IMR-90 (cell line): Measurements from ENCODE around the gene GRM2. TPM values are rescaled to one million over a fixed set of nuclear protein-coding genes. Genes with fewer than 3 reads are reported as not detected.
A peak's percentile ranks its signal among the peaks of the same experiment; 100 is the strongest.

Experiments used
- ATAC-seq: fragments of 200-7000 bp; cut with Tn5 transposase; 2 replicates; pipeline ENCODE4 v1.9.1; 2020; ENCODE audit warnings: low read depth, mild to moderate bottlenecking, moderate library complexity
- BruUV-seq: library from RNA; stranded (reverse); fragments of 400-500 nt; replicated peaks from 2 replicates; lab custom pipeline; 2021; lab: Mats Ljungman, UMichigan
- CTCF ChIA-PET: fragments of 300-600 bp; formaldehyde crosslinking; extraction: SDS; loops from one replicate; lab custom pipeline; 2021; ENCODE audit warnings: antibody characterized with exemption; lab: Yijun Ruan, JAX
- POLR2A ChIA-PET: fragments of 300-600 bp; sonication (Branson Sonifier 250); formaldehyde crosslinking; loops from one replicate; lab custom pipeline; 2022; ENCODE audit warnings: antibody characterized with exemption; ENCODE audit not compliant: unreplicated experiment; lab: Charles Lee
- DNase-seq: peaks from one replicate; pipeline ENCODE4 v3.0.0; 2013
- H2AFZ ChIP-seq: replicated peaks from 2 replicates; pipeline ENCODE3; 2013; ENCODE audit warnings: low read length, mild to moderate bottlenecking; ENCODE audit not compliant: poor library complexity
- H2AK5ac ChIP-seq: 2 replicates; pipeline ENCODE4 v1.6.1; 2013; ENCODE audit warnings: low read depth, low read length, inconsistent platforms
- H2AK9ac ChIP-seq: replicated peaks from 2 replicates; pipeline ENCODE3; 2013; ENCODE audit warnings: mild to moderate bottlenecking, low read depth, low read length, moderate library complexity; ENCODE audit not compliant: poor library complexity
- H2BK120ac ChIP-seq: 2 replicates; pipeline ENCODE4 v1.6.1; 2013; ENCODE audit warnings: low read depth, low read length, inconsistent platforms
- H2BK15ac ChIP-seq: 3 replicates; pipeline ENCODE4 v1.6.1; 2013; ENCODE audit warnings: low read depth, low read length, inconsistent platforms
- H2BK20ac ChIP-seq: 2 replicates; pipeline ENCODE4 v1.6.1; 2013; ENCODE audit warnings: low read depth, mild to moderate bottlenecking, inconsistent platforms, low read length, moderate library complexity
- H2BK5ac ChIP-seq: 2 replicates; pipeline ENCODE4 v1.6.1; 2013; ENCODE audit warnings: mild to moderate bottlenecking, low read depth, low read length, inconsistent platforms; ENCODE audit not compliant: poor library complexity, severe bottlenecking
- H3K14ac ChIP-seq: replicated peaks from 2 replicates; pipeline ENCODE4 v1.6.1; 2013; ENCODE audit warnings: low read depth, low read length, inconsistent platforms
- H3K18ac ChIP-seq: 2 replicates; pipeline ENCODE4 v1.6.1; 2013; ENCODE audit warnings: low read depth, low read length, control low read depth
- H3K23ac ChIP-seq: 2 replicates; pipeline ENCODE4 v1.6.1; 2013; ENCODE audit warnings: low read depth, low read length, inconsistent platforms
- H3K27ac ChIP-seq: 2 replicates; pipeline ENCODE4 v1.5.1; 2013; ENCODE audit warnings: mild to moderate bottlenecking, control low read depth, low read length; ENCODE audit not compliant: insufficient read depth
- H3K27me3 ChIP-seq: 2 replicates; pipeline ENCODE4 v1.6.1; 2013; ENCODE audit warnings: low read length; ENCODE audit not compliant: control insufficient read depth, insufficient read depth
- H3K36me3 ChIP-seq: 2 replicates; pipeline ENCODE4 v1.6.1; 2013; ENCODE audit warnings: low read length, mixed read lengths; ENCODE audit not compliant: control insufficient read depth, insufficient read depth
- H3K4ac ChIP-seq: 2 replicates; pipeline ENCODE4 v1.6.1; 2013; ENCODE audit warnings: low read depth, low read length, inconsistent platforms
- H3K4me1 ChIP-seq: 2 replicates; pipeline ENCODE4 v1.6.1; 2013; ENCODE audit warnings: low read length, mixed read lengths; ENCODE audit not compliant: control insufficient read depth, insufficient read depth
- H3K4me2 ChIP-seq: 2 replicates; pipeline ENCODE4 v1.6.1; 2013; ENCODE audit warnings: low read depth, mild to moderate bottlenecking, control low read depth, low read length, moderate library complexity
- H3K4me3 ChIP-seq: 2 replicates; pipeline ENCODE4 v1.5.1; 2013; ENCODE audit warnings: low read depth, mild to moderate bottlenecking, control low read depth, low read length, moderate library complexity; ENCODE audit not compliant: insufficient read depth
- H3K56ac ChIP-seq: 2 replicates; pipeline ENCODE4 v1.6.1; 2013; ENCODE audit warnings: low read length, inconsistent platforms; ENCODE audit not compliant: insufficient read depth; ENCODE audit errors: extremely low read depth
- H3K79me1 ChIP-seq, 2 experiments: 2 replicates each; pipeline ENCODE4 v1.6.1; 2013; ENCODE audit warnings: low read length in 2 of 2, inconsistent platforms in 1 of 2, low read depth in 1 of 2
- H3K9ac ChIP-seq: 2 replicates; pipeline ENCODE4 v1.6.1; 2013; ENCODE audit warnings: low read depth, low read length, control low read depth
- H3K9me1 ChIP-seq: 2 replicates; pipeline ENCODE4 v1.6.1; 2013; ENCODE audit warnings: low read length, inconsistent platforms; ENCODE audit not compliant: insufficient read depth
- H3K9me3 ChIP-seq: 2 replicates; pipeline ENCODE4 v1.6.1; 2013; ENCODE audit warnings: low read length; ENCODE audit not compliant: control insufficient read depth, insufficient read depth
- H4K20me1 ChIP-seq: 2 replicates; pipeline ENCODE4 v1.6.1; 2013; ENCODE audit warnings: low read length, inconsistent platforms; ENCODE audit not compliant: insufficient read depth
- H4K5ac ChIP-seq: 2 replicates; pipeline ENCODE4 v1.6.1; 2013; ENCODE audit warnings: mild to moderate bottlenecking, low read depth, low read length, control low read depth
- H4K8ac ChIP-seq, 2 experiments: 2 replicates each; pipeline ENCODE4 v1.6.1; 2013; ENCODE audit warnings: low read depth in 2 of 2, low read length in 2 of 2, control low read depth in 1 of 2, inconsistent platforms in 1 of 2
- H4K91ac ChIP-seq: 2 replicates; pipeline ENCODE4 v1.6.1; 2013; ENCODE audit warnings: low read depth, low read length, inconsistent platforms; ENCODE audit not compliant: insufficient read depth
- MXI1 ChIP-seq: IDR thresholded peaks from 2 replicates; pipeline ENCODE4 v1.6.1; 2012; ENCODE audit warnings: low read depth, mild to moderate bottlenecking, low read length, moderate library complexity, borderline replicate concordance
- USF2 ChIP-seq: fragments of 150-350 bp; IDR thresholded peaks from 2 replicates; pipeline ENCODE4 v1.6.1; 2017; ENCODE audit warnings: mild to moderate bottlenecking, antibody characterized with exemption, low read length, low read depth
- WGBS, 2 experiments: methylation state at CpG; one replicate each; pipeline versions ENCODE4 v1.1.5 to v1.1.7; 2013; ENCODE audit warnings: missing lambda C conversion rate in 2 of 2; ENCODE audit not compliant: insufficient read length in 1 of 2; ENCODE audit errors: extremely low coverage in 2 of 2; 5-methylcytosine and 5-hydroxymethylcytosine counted together
- dilution Hi-C: fragments of 300-500 bp; cut with HindIII; formaldehyde crosslinking; loops from one replicate; pipeline ENCODE4 v1.14.3; 2018; ENCODE audit warnings: low sequenced_read_pairs; ENCODE audit not compliant: unreplicated experiment
- in situ Hi-C: fragments of 300-500 bp; cut with MboI; formaldehyde crosslinking; loops from 3 replicates; pipeline ENCODE4 v1.14.3; 2019; ENCODE audit warnings: low sequenced_read_pairs, inconsistent platforms, mixed read lengths
- intact Hi-C: fragments of 100-400 bp; cut with micrococcal nuclease; formaldehyde crosslinking; loops from 2 replicates; pipeline ENCODE4 v1.10.0; 2022
- polyA plus RNA-seq, 3 experiments: library from polyadenylated mRNA; depleted of rRNA; stranded (reverse); fragments of >200 nt; gene quantifications; 2 replicates each; pipeline ENCODE4 v1.2.3, GENCODE V29; 2012; ENCODE audit warnings: low replicate concordance in 1 of 3
- total RNA-seq: library from RNA; depleted of rRNA; stranded (reverse); fragments of >200 nt; gene quantifications from 2 replicates; pipeline ENCODE4 v1.2.3, GENCODE V29; 2012

The GRM2 gene
- total and polyA plus RNA-seq, 2 of the 4 experiments (the other 2 are of a cell fraction): under 0.01 to 0.14 TPM

- no peak overlapping the region for H3K18ac ChIP-seq
- H3K23ac ChIP-seq: no peak overlapping the region
- DNase-seq: no peak
- in situ Hi-C loops: loop anchor here (25.0 kb wide), 1 partner anchor 1080 kb away; the partner anchor contains the start of genes CISH and MAPKAPK3
- no peak overlapping the region for H3K4me3 ChIP-seq
- TF ChIP-seq USF2 (no peak), MXI1 (no peak)
- peaks cover 28% of the 10 kb centered on the region for H3K36me3 ChIP-seq
- peak; percentile 18 for ATAC-seq
- H3K4me2 ChIP-seq: no peak overlapping the region
- no peaks in the 10 kb centered on the region for H3K9me3 ChIP-seq
- no peak overlapping the region for H2BK5ac ChIP-seq
- BruUV-seq: no TSS peak
- CTCF ChIA-PET: interaction anchor here (1.6 kb wide), 1 partner anchor 10 kb away, joined by 6 read pairs; no protein-coding TSS in a partner anchor
- no peak overlapping the region for H2AK9ac ChIP-seq
- no peak overlapping the region for H3K9ac ChIP-seq
- no peak overlapping the region for H3K56ac ChIP-seq
- no peak overlapping the region for H2BK20ac ChIP-seq
- H4K91ac ChIP-seq: no peak overlapping the region
- peaks cover 10% of the 10 kb centered on the region for H3K9me1 ChIP-seq
- no peak overlapping the region for H2BK120ac ChIP-seq
- POLR2A ChIA-PET: no interaction called here
- peaks cover 10% of the 10 kb centered on the region for H4K20me1 ChIP-seq
- no peak overlapping the region for H2BK15ac ChIP-seq
- dilution Hi-C loops: no loop called here
- H3K27ac ChIP-seq: no peak overlapping the region
- no peak overlapping the region; the same call in 1 of the 2 replicates for H3K4ac ChIP-seq
- no peak overlapping the region for H2AFZ ChIP-seq
- no peaks in the 10 kb centered on the region for H3K27me3 ChIP-seq
- H3K14ac ChIP-seq: no peak overlapping the region
- H3K79me1 ChIP-seq: peaks cover 0 to 9% of the 10 kb centered on the region in 2 experiments; a peak in 2 of 4 replicates
- no peak overlapping the region for H4K5ac ChIP-seq
- WGBS, 2 experiments: no CpG with 5 or more reads among the region's 3 CpGs
- intact Hi-C loops: no loop called here
- H3K4me1 ChIP-seq: peaks cover 5% of the 10 kb centered on the region
- no peak overlapping the region for H2AK5ac ChIP-seq
- no peak overlapping the region for H4K8ac ChIP-seq
These were observed 14.9 kb upstream of the GRM2 start for GRCh38 chr3:51691949-51692348.
